Activated naive CD8-positive, alpha-beta T cell treated with anti-CD3 and anti-CD28 coated beads, Interleukin-2, amount 50 U/mL, for 24 hours (primary cell): ENCODE measurements around the gene CTXN3.
A peak's percentile ranks its signal among the peaks of the same experiment; 100 is the strongest.

ENCODE experiments used
- ATAC-seq: fragments of 150-1000 bp; cut with Tn5 transposase; one replicate; pipeline ENCODE4 v1.10.0; 2021
- DNase-seq: peaks from one replicate; pipeline ENCODE4 v3.0.0; 2021
- H3K27ac Mint-ChIP-seq: one replicate; pipeline ENCODE4 v1.8.0; 2021; ENCODE audit warnings: mild to moderate bottlenecking, mixed read lengths
- H3K27me3 Mint-ChIP-seq: one replicate; pipeline ENCODE4 v1.8.0; 2021; ENCODE audit warnings: mixed read lengths
- H3K36me3 Mint-ChIP-seq: one replicate; pipeline ENCODE4 v1.8.0; 2021; ENCODE audit warnings: low read depth, mixed read lengths
- H3K4me1 Mint-ChIP-seq: one replicate; pipeline ENCODE4 v1.8.0; 2021; ENCODE audit warnings: mixed read lengths
- H3K4me3 Mint-ChIP-seq: one replicate; pipeline ENCODE4 v1.8.0; 2021; ENCODE audit warnings: mild to moderate bottlenecking, moderate library complexity, mixed read lengths
- H3K9me3 Mint-ChIP-seq: one replicate; pipeline ENCODE4 v1.8.0; 2021; ENCODE audit warnings: mixed read lengths

CTXN3 gene

GRCh38 chr5:127649018-127649439 is at the start of gene CTXN3:
Gene CTXN3 (plus strand): TSS chr5:127649082. CDS start chr5:127657522, 8,440 bp downstream.
- H3K4me3 Mint-ChIP-seq, result no peak within 1 kb of the TSS
- no peak for DNase-seq
- H3K36me3 Mint-ChIP-seq, result no peaks in the 10 kb centered on the region
- no peaks in the 10 kb centered on the region for H3K4me1 Mint-ChIP-seq
- H3K27ac Mint-ChIP-seq, result no peak within 1 kb of the TSS
- peaks cover 2% of the 10 kb centered on the region for H3K27me3 Mint-ChIP-seq
- H3K9me3 Mint-ChIP-seq, result no peaks in the 10 kb centered on the region
- ATAC-seq, result no peak

- no peak overlapping the region for H3K4me3 Mint-ChIP-seq
- H3K27ac Mint-ChIP-seq, result no peak overlapping the region
- no peaks in the 10 kb centered on the region for H3K27me3 Mint-ChIP-seq
- no peaks in the 10 kb centered on the region for H3K36me3 Mint-ChIP-seq
- H3K4me1 Mint-ChIP-seq, result peaks cover 5% of the 10 kb centered on the region
- no peaks in the 10 kb centered on the region for H3K9me3 Mint-ChIP-seq
- no peak for ATAC-seq
- no peak for DNase-seq
Observed at GRCh38 chr5:127599320-127599719, 49.6 kb upstream of the CTXN3 start.

- ATAC-seq, result no peak
- H3K4me1 Mint-ChIP-seq, result peaks cover 5% of the 10 kb centered on the region
- H3K4me3 Mint-ChIP-seq, result no peak overlapping the region
- no peaks in the 10 kb centered on the region for H3K27me3 Mint-ChIP-seq
- H3K27ac Mint-ChIP-seq, result no peak overlapping the region
- DNase-seq, result no peak
- no peaks in the 10 kb centered on the region for H3K9me3 Mint-ChIP-seq
- H3K36me3 Mint-ChIP-seq, result no peaks in the 10 kb centered on the region
Observed at GRCh38 chr5:127599847-127600246, 49.0 kb upstream of the CTXN3 start.

GRCh38 chr5:127601111-127601510 is 47.8 kb upstream of the CTXN3 start:
- no peaks in the 10 kb centered on the region for H3K36me3 Mint-ChIP-seq
- H3K4me1 Mint-ChIP-seq, result no peaks in the 10 kb centered on the region
- H3K27ac Mint-ChIP-seq, result no peak overlapping the region
- DNase-seq (no peak), ATAC-seq (no peak)
- no peaks in the 10 kb centered on the region for H3K9me3 Mint-ChIP-seq
- peaks cover 3% of the 10 kb centered on the region for H3K27me3 Mint-ChIP-seq
- no peak overlapping the region for H3K4me3 Mint-ChIP-seq

- no peaks in the 10 kb centered on the region for H3K9me3 Mint-ChIP-seq
- H3K4me1 Mint-ChIP-seq, result no peaks in the 10 kb centered on the region
- ATAC-seq (no peak), DNase-seq (no peak)
- H3K36me3 Mint-ChIP-seq, result no peaks in the 10 kb centered on the region
- no peak overlapping the region for H3K4me3 Mint-ChIP-seq
- peaks cover 3% of the 10 kb centered on the region for H3K27me3 Mint-ChIP-seq
- H3K27ac Mint-ChIP-seq, result no peak overlapping the region
Observed at GRCh38 chr5:127601601-127602000, 47.3 kb upstream of the CTXN3 start.

GRCh38 chr5:127602481-127602880 is 46.4 kb upstream of the CTXN3 start:
- no peaks in the 10 kb centered on the region for H3K9me3 Mint-ChIP-seq
- no peak overlapping the region for H3K4me3 Mint-ChIP-seq
- ATAC-seq, result no peak
- H3K4me1 Mint-ChIP-seq, result no peaks in the 10 kb centered on the region
- H3K27me3 Mint-ChIP-seq, result peaks cover 3% of the 10 kb centered on the region
- no peak for DNase-seq
- no peak overlapping the region for H3K27ac Mint-ChIP-seq
- H3K36me3 Mint-ChIP-seq, result no peaks in the 10 kb centered on the region

- Mint-ChIP-seq H3K36me3 (no peaks in the 10 kb centered on the region), H3K4me1 (no peaks in the 10 kb centered on the region), H3K27me3 (peaks cover 3% of the 10 kb centered on the region), H3K27ac (no peak overlapping the region), H3K9me3 (no peaks in the 10 kb centered on the region), H3K4me3 (no peak overlapping the region)
- ATAC-seq (no peak), DNase-seq (no peak)
Observed at GRCh38 chr5:127602896-127603844, 45.7 kb upstream of the CTXN3 start.

- no peak for DNase-seq
- no peaks in the 10 kb centered on the region for H3K36me3 Mint-ChIP-seq
- ATAC-seq, result no peak
Observed at GRCh38 chr5:127608077-127608660, 40.7 kb upstream of the CTXN3 start.

GRCh38 chr5:127609011-127609410 is 39.9 kb upstream of the CTXN3 start:
- no peak for DNase-seq
- no peaks in the 10 kb centered on the region for H3K9me3 Mint-ChIP-seq
- no peaks in the 10 kb centered on the region for H3K36me3 Mint-ChIP-seq
- no peak overlapping the region for H3K4me3 Mint-ChIP-seq
- H3K27me3 Mint-ChIP-seq, result peaks cover 5% of the 10 kb centered on the region
- H3K4me1 Mint-ChIP-seq, result no peaks in the 10 kb centered on the region
- ATAC-seq, result no peak
- no peak overlapping the region for H3K27ac Mint-ChIP-seq

More at GRCh38 chr5:127608077-127608660, 40.7 kb upstream of the CTXN3 start:
- Mint-ChIP-seq H3K4me1 (no peaks in the 10 kb centered on the region), H3K27ac (no peak overlapping the region), H3K4me3 (no peak overlapping the region), H3K9me3 (no peaks in the 10 kb centered on the region), H3K27me3 (peaks cover 5% of the 10 kb centered on the region)

- peaks cover 7% of the 10 kb centered on the region for H3K27me3 Mint-ChIP-seq
- H3K4me3 Mint-ChIP-seq, result no peak overlapping the region
- DNase-seq (no peak), ATAC-seq (no peak)
- no peaks in the 10 kb centered on the region for H3K36me3 Mint-ChIP-seq
- no peaks in the 10 kb centered on the region for H3K9me3 Mint-ChIP-seq
- no peaks in the 10 kb centered on the region for H3K4me1 Mint-ChIP-seq
- no peak overlapping the region for H3K27ac Mint-ChIP-seq
Observed at GRCh38 chr5:127609957-127610356, 38.9 kb upstream of the CTXN3 start.

- ATAC-seq, result no peak
- H3K9me3 Mint-ChIP-seq, result no peaks in the 10 kb centered on the region
- no peaks in the 10 kb centered on the region for H3K4me1 Mint-ChIP-seq
- H3K4me3 Mint-ChIP-seq, result no peak overlapping the region
- no peak overlapping the region for H3K27ac Mint-ChIP-seq
- DNase-seq, result no peak
- no peaks in the 10 kb centered on the region for H3K36me3 Mint-ChIP-seq
- peaks cover 5% of the 10 kb centered on the region for H3K27me3 Mint-ChIP-seq
Observed at GRCh38 chr5:127612441-127613141, 36.3 kb upstream of the CTXN3 start.

- no peak for ATAC-seq
- no peak overlapping the region for H3K27ac Mint-ChIP-seq
- H3K9me3 Mint-ChIP-seq, result peaks cover 9% of the 10 kb centered on the region
Observed at GRCh38 chr5:127615916-127616315, 33.0 kb upstream of the CTXN3 start.

GRCh38 chr5:127619908-127620479 is 28.9 kb upstream of the CTXN3 start:
- no peak for DNase-seq
- H3K27me3 Mint-ChIP-seq, result peaks cover 5% of the 10 kb centered on the region
- peak; percentile 40 for ATAC-seq
- H3K4me1 Mint-ChIP-seq, result no peaks in the 10 kb centered on the region
- no peak overlapping the region for H3K4me3 Mint-ChIP-seq
- H3K27ac Mint-ChIP-seq, result no peak overlapping the region
- no peaks in the 10 kb centered on the region for H3K36me3 Mint-ChIP-seq
- H3K9me3 Mint-ChIP-seq, result peaks cover 9% of the 10 kb centered on the region

More at GRCh38 chr5:127615916-127616315, 33.0 kb upstream of the CTXN3 start:
- H3K4me1 Mint-ChIP-seq, result no peaks in the 10 kb centered on the region
- H3K4me3 Mint-ChIP-seq, result no peak overlapping the region
- H3K36me3 Mint-ChIP-seq, result no peaks in the 10 kb centered on the region
- no peak for DNase-seq
- H3K27me3 Mint-ChIP-seq, result peaks cover 5% of the 10 kb centered on the region

- Mint-ChIP-seq H3K36me3 (no peaks in the 10 kb centered on the region), H3K4me1 (no peaks in the 10 kb centered on the region), H3K27me3 (peaks cover 5% of the 10 kb centered on the region), H3K4me3 (no peak overlapping the region), H3K27ac (no peak overlapping the region), H3K9me3 (peaks cover 9% of the 10 kb centered on the region)
- no peak for DNase-seq
- no peak for ATAC-seq
Observed at GRCh38 chr5:127621601-127622325, 27.1 kb upstream of the CTXN3 start.
